Measurements from ENCODE around the gene NME8. TPM values are rescaled to one million over a fixed set of nuclear protein-coding genes. Genes with fewer than 3 reads are reported as not detected.

Gene NME8
- total and polyA plus RNA-seq, 9 donors, result not detected

GRCh38 chr7:37817591-37817960 is 30.8 kb upstream of the NME8 start:
- no peaks in the 10 kb centered on the region for H3K4me1 ChIP-seq (ENCODE audit: insufficient read depth)
- no peak for DNase-seq
- 45 to 55% (median 47%) methylated on average over 2 of the region's 2 CpGs for WGBS, 3 donors
- H3K4me3 ChIP-seq, result no peak overlapping the region
- no peak for TF ChIP-seq CTCF (IDR thresholded peaks at IDR 0.05)
- TF ChIP-seq POLR2A (IDR thresholded peaks at IDR 0.05), result no peak
- no peak for TF ChIP-seq EP300 (IDR thresholded peaks at IDR 0.05)
- no peaks in the 10 kb centered on the region for H3K9me3 ChIP-seq
- H3K27ac ChIP-seq, result no peak overlapping the region
- H3K36me3 ChIP-seq, result no peaks in the 10 kb centered on the region
- intact Hi-C loops (cut with DNase I), result no loop called here
- no peaks in the 10 kb centered on the region for H3K27me3 ChIP-seq

DNA sequence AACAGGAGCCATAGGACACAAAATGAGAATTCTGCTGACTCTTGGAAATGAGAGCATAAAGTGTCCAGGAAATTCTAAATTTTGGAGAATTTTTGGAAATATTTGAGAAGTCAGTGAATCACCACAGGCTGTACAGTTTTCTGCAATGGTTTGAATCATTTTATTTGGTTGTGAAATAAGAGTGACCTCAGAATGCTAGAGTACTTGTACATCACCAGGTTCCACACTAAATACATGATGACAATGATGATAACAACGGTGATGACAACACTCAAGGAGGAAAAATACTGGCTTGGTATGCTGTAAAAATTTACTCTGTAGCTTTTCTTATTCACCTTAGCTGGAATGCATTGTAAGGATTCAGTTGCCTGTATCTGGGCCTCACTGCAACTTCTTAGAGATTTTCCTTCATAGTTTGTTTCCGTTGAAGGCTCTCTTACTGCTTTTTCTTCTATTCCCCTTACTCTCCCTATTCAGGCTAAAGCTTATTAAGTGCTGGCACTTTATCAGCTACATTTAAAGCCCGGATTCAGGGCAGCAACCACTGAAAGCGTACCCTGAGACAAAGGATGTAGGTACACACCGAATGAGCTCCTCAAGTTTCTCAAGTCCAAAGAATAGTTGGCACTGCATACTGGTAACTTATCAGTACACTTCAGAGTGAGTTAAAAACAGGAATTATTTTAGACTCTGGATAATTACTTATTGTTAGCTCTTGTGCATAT is 30.2 kb upstream of the NME8 start:
- WGBS, 3 donors, result 44 to 50% (median 45%) methylated on average over 5 of the region's 5 CpGs
- Histone ChIP-seq H3K27me3 (no peaks in the 10 kb centered on the region), H3K36me3 (no peaks in the 10 kb centered on the region), H3K4me3 (no peak overlapping the region), H3K9me3 (no peaks in the 10 kb centered on the region), H3K4me1 (ENCODE audit: insufficient read depth) (no peaks in the 10 kb centered on the region), H3K27ac (no peak overlapping the region)
- TF ChIP-seq CTCF (IDR thresholded peaks at IDR 0.05) (no peak), POLR2A (IDR thresholded peaks at IDR 0.05) (no peak), EP300 (IDR thresholded peaks at IDR 0.05) (no peak)
- intact Hi-C loops (cut with DNase I), result no loop called here
- no peak for DNase-seq

- intact Hi-C loops (cut with DNase I), result no loop called here
- Histone ChIP-seq H3K27me3 (no peaks in the 10 kb centered on the region), H3K4me1 (ENCODE audit: insufficient read depth) (no peaks in the 10 kb centered on the region), H3K27ac (no peak overlapping the region), H3K36me3 (no peaks in the 10 kb centered on the region), H3K9me3 (no peaks in the 10 kb centered on the region), H3K4me3 (no peak overlapping the region)
- WGBS, 3 donors, result 70 to 83% (median 76%) methylated on average over 3 of the region's 3 CpGs
- DNase-seq, result no peak
- TF ChIP-seq EP300 (IDR thresholded peaks at IDR 0.05) (no peak), CTCF (IDR thresholded peaks at IDR 0.05) (no peak), POLR2A (IDR thresholded peaks at IDR 0.05) (no peak)
Measured at GRCh38 chr7:37820708-37821468, 27.5 kb upstream of the NME8 start.

GRCh38 chr7:37822946-37823345 is 25.5 kb upstream of the NME8 start:
- no peak for TF ChIP-seq EP300 (IDR thresholded peaks at IDR 0.05)
- no peak for TF ChIP-seq CTCF (IDR thresholded peaks at IDR 0.05)
- TF ChIP-seq POLR2A (IDR thresholded peaks at IDR 0.05), result no peak
- Histone ChIP-seq H3K4me3 (no peak overlapping the region), H3K9me3 (no peaks in the 10 kb centered on the region), H3K27ac (no peak overlapping the region), H3K27me3 (no peaks in the 10 kb centered on the region), H3K36me3 (no peaks in the 10 kb centered on the region), H3K4me1 (ENCODE audit: insufficient read depth) (no peaks in the 10 kb centered on the region)
- no peak for DNase-seq
- intact Hi-C loops (cut with DNase I), result no loop called here
- WGBS, 3 donors, result 90 to 100% (median 96%) methylated on average over 2 of the region's 2 CpGs

Measured in ovary (tissue), 9 donors.